Choroid plexus epithelial cell (primary cell): ENCODE measurements around the gene MED15.

Experiments used
- DNase-seq: peaks from one replicate; pipeline ENCODE4 v3.0.0-alpha.2; 2010; ENCODE audit warnings: low read depth
- H3K4me3 ChIP-seq: 2 replicates; pipeline ENCODE4 v1.5.1; 2011; ENCODE audit warnings: low read depth, mild to moderate bottlenecking, control low read depth, low read length, moderate library complexity
- CTCF ChIP-seq: conservative IDR thresholded peaks from 2 replicates; pipeline ENCODE4 v1.5.1; 2011; ENCODE audit warnings: low read depth, mild to moderate bottlenecking, control low read depth, inconsistent platforms, low read length, moderate library complexity

The MED15 gene

DNA sequence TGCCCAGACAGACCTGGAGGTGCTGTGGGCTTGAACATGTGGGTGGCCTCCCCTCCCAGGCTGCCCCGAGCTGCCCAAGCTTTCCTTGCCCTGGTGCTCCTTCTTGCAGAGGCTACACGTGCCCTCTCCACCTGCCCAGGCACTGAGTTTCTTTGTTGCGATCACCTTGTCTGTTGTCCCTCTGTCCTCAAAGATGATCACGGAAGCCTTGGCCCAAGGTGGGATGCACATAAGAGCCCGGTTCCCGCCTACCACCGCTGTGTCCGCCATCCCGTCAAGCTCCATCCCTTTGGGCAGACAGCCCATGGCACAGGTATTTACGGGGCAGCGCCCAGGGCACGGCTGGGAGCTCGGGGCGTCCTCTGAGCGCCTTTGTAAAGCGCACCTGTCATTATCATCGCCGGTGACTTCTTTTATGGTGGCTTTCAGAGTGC is 67.5 kb downstream of the MED15 start:
- H3K4me3 ChIP-seq, result no peak overlapping the region
- no peak for TF ChIP-seq CTCF
- no peak for DNase-seq

DNA sequence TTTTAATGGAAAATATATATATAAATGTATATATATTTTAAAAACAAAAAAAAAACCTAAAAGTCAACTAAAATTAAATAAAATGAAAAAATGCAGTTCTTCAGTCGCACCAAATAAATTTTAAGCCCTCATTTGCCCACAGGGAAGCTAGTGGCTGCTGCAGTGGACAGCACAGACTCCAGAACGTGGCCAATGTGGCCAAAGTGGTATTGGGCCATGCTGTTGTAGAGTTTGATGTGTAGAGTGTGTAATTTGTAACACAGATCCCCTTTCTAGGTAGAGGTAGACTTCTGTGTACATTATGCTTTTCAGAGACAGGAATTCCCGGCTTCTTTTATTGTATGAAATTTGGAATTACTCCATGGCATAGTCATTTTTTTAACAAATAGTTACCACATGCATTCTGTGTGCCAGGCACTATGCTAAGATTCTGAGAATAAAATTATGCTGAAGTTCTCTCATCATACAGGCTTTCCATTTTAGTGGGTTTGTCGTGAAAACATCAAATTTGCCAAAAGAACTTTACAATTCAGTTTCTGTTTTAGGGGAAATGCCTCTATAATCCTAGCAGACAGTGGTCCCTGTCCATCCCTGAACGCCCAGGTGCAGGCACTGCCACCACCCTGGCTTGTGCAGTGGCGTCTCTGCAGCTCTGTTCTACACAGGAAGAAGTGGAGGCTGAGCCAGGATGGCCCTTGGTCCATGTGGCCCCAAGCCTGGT is 68.5 kb downstream of the MED15 start:
- no peak for TF ChIP-seq CTCF
- DNase-seq, result no peak
- no peak overlapping the region for H3K4me3 ChIP-seq

GRCh38 chr22:20576445-20576816 is 69.0 kb downstream of the MED15 start:
- H3K4me3 ChIP-seq, result no peak overlapping the region
- no peak for TF ChIP-seq CTCF
- DNase-seq, result no peak

- no peak for TF ChIP-seq CTCF
- no peak for DNase-seq
- no peak overlapping the region for H3K4me3 ChIP-seq
Observed at GRCh38 chr22:20577045-20577444, 69.6 kb downstream of the MED15 start.

GRCh38 chr22:20577549-20577975 is 70.2 kb downstream of the MED15 start:
- DNase-seq, result no peak
- no peak overlapping the region for H3K4me3 ChIP-seq
- no peak for TF ChIP-seq CTCF

DNA sequence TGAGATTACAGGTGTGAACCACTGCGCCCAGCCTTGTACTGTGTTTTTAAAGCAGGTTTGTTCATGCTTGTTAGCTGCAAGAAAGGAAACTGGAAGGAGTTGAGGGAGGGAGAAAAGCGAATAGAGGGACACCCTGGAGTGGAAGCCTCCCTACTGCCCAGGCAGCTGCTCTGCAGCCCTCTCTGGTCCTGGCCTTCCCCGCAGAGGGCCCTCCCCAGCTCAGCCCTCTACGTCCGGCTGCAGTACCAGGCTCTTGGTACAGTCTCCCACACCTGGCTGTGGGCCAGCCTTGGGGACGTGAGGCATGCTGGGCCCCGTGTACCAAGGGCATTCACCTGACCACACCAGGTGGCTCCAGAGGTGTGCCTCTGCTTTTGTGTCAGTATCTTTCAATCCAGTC is 70.8 kb downstream of the MED15 start:
- no peak overlapping the region for H3K4me3 ChIP-seq
- no peak for DNase-seq
- no peak for TF ChIP-seq CTCF

GRCh38 chr22:20578707-20579106 is 71.3 kb downstream of the MED15 start:
- no peak for DNase-seq
- no peak for TF ChIP-seq CTCF
- H3K4me3 ChIP-seq, result no peak overlapping the region
